H9 (cell line): ENCODE measurements around the gene ETV5. TPM values are rescaled to one million over a fixed set of nuclear protein-coding genes. Genes with fewer than 3 reads are reported as not detected.

Experiments used
- DNase-seq: peaks from one replicate; pipeline ENCODE4 v3.0.0-alpha.2; 2017
- H2AFZ ChIP-seq: one replicate; pipeline ENCODE4 v1.6.1; 2013; ENCODE audit warnings: mild to moderate bottlenecking, low read length, control low read depth, moderate library complexity
- H2AK5ac ChIP-seq: 2 replicates; pipeline ENCODE4 v1.6.1; 2013; ENCODE audit warnings: low read length, control low read depth, mixed read lengths; ENCODE audit not compliant: insufficient read length
- H2BK120ac ChIP-seq: one replicate; pipeline ENCODE4 v1.6.1; 2013; ENCODE audit warnings: low read depth, mild to moderate bottlenecking, low read length, control low read depth, inconsistent platforms; ENCODE audit not compliant: poor library complexity, severe bottlenecking
- H2BK12ac ChIP-seq: 2 replicates; pipeline ENCODE4 v1.6.1; 2013; ENCODE audit warnings: low read length, control low read depth, mixed read lengths, low read depth; ENCODE audit not compliant: insufficient read length
- H2BK15ac ChIP-seq: 2 replicates; pipeline ENCODE4 v1.6.1; 2013; ENCODE audit warnings: low read depth, low read length, control low read depth
- H2BK20ac ChIP-seq: one replicate; pipeline ENCODE4 v1.6.1; 2013; ENCODE audit warnings: low read depth, mild to moderate bottlenecking, low read length, control low read depth, inconsistent platforms; ENCODE audit not compliant: poor library complexity, severe bottlenecking
- H2BK5ac ChIP-seq: 2 replicates; pipeline ENCODE4 v1.6.1; 2013; ENCODE audit warnings: low read length, control low read depth, mixed read lengths; ENCODE audit not compliant: insufficient read length
- H3K14ac ChIP-seq: 2 replicates; pipeline ENCODE4 v1.6.1; 2013; ENCODE audit warnings: low read length, control low read depth; ENCODE audit not compliant: insufficient read depth
- H3K18ac ChIP-seq: 2 replicates; pipeline ENCODE4 v1.6.1; 2013; ENCODE audit warnings: low read depth, mild to moderate bottlenecking, mixed read lengths, low read length, control low read depth; ENCODE audit not compliant: insufficient read length
- H3K23ac ChIP-seq: 2 replicates; pipeline ENCODE4 v1.6.1; 2013; ENCODE audit warnings: low read length, control low read depth, mixed read lengths, low read depth; ENCODE audit not compliant: insufficient read length
- H3K23me2 ChIP-seq: 2 replicates; pipeline ENCODE4 v1.6.1; 2013; ENCODE audit warnings: low read depth, mild to moderate bottlenecking, mixed read lengths, low read length, control low read depth; ENCODE audit not compliant: insufficient read length, poor library complexity, severe bottlenecking
- H3K27ac ChIP-seq: 2 replicates; pipeline ENCODE4 v1.5.1; 2013; ENCODE audit warnings: low read length, control low read depth, mixed read lengths, low read depth; ENCODE audit not compliant: insufficient read length
- H3K27me3 ChIP-seq: 2 replicates; pipeline ENCODE4 v1.6.1; 2013; ENCODE audit warnings: low read length, control low read depth, inconsistent platforms; ENCODE audit not compliant: insufficient read depth
- H3K4ac ChIP-seq: 2 replicates; pipeline ENCODE4 v1.6.1; 2013; ENCODE audit warnings: low read depth, mild to moderate bottlenecking, control low read depth, inconsistent platforms, low read length, moderate library complexity
- H3K4me1 ChIP-seq: 2 replicates; pipeline ENCODE4 v1.6.1; 2013; ENCODE audit warnings: low read length, control low read depth, inconsistent platforms; ENCODE audit not compliant: insufficient read depth
- H3K4me2 ChIP-seq: 2 replicates; pipeline ENCODE4 v1.6.1; 2013; ENCODE audit warnings: low read length, control low read depth, mixed read lengths; ENCODE audit not compliant: insufficient read length, insufficient read depth
- H3K56ac ChIP-seq: 2 replicates; pipeline ENCODE4 v1.6.1; 2013; ENCODE audit warnings: low read depth, mild to moderate bottlenecking, mixed read lengths, low read length, control low read depth; ENCODE audit not compliant: insufficient read length
- H3K79me1 ChIP-seq: 2 replicates; pipeline ENCODE4 v1.6.1; 2013; ENCODE audit warnings: low read depth, mild to moderate bottlenecking, moderate library complexity, low read length, control low read depth, inconsistent platforms; ENCODE audit not compliant: insufficient read depth, poor library complexity, severe bottlenecking
- H3K79me2 ChIP-seq: 2 replicates; pipeline ENCODE4 v1.6.1; 2013; ENCODE audit warnings: low read length, control low read depth, inconsistent platforms; ENCODE audit not compliant: insufficient read depth
- H3K9ac ChIP-seq: 2 replicates; pipeline ENCODE4 v1.6.1; 2013; ENCODE audit warnings: low read length, control low read depth, mixed read lengths; ENCODE audit not compliant: insufficient read length; ENCODE audit errors: extremely low read depth
- H3K9me3 ChIP-seq: one replicate; pipeline ENCODE4 v1.6.1; 2013; ENCODE audit warnings: low read depth, low read length, inconsistent platforms; ENCODE audit not compliant: control insufficient read depth
- H3T11ph ChIP-seq: one replicate; pipeline ENCODE4 v1.6.1; 2013; ENCODE audit warnings: mild to moderate bottlenecking, low read length, control low read depth, inconsistent platforms
- H4K20me1 ChIP-seq: one replicate; pipeline ENCODE4 v1.6.1; 2013; ENCODE audit not compliant: control insufficient read depth, insufficient read length, insufficient read depth
- H4K5ac ChIP-seq: 2 replicates; pipeline ENCODE4 v1.6.1; 2013; ENCODE audit warnings: low read depth, mild to moderate bottlenecking, mixed read lengths, low read length, control low read depth; ENCODE audit not compliant: insufficient read length
- H4K8ac ChIP-seq: replicated peaks from 2 replicates; pipeline ENCODE4 v1.6.1; 2013; ENCODE audit warnings: low read length, control low read depth, mixed read lengths, low read depth; ENCODE audit not compliant: insufficient read length
- H4K91ac ChIP-seq: 2 replicates; pipeline ENCODE4 v1.6.1; 2013; ENCODE audit warnings: low read depth, mild to moderate bottlenecking, moderate library complexity, mixed read lengths, low read length, control low read depth; ENCODE audit not compliant: insufficient read length
- H3K27ac Mint-ChIP-seq, 3 experiments: 2 replicates in 2 of 3; 3 replicates in 1 of 3; pipeline ENCODE4 v1.8.0; 2020 to 2021; ENCODE audit warnings: mixed read lengths in 3 of 3, mild to moderate bottlenecking in 1 of 3, moderate library complexity in 1 of 3
- H3K27me3 Mint-ChIP-seq: 2 replicates; pipeline ENCODE4 v1.8.0; 2021; ENCODE audit warnings: low read depth, mild to moderate bottlenecking, moderate library complexity, mixed read lengths
- H3K36me3 Mint-ChIP-seq, 3 experiments: 2 replicates in 2 of 3; 3 replicates in 1 of 3; pipeline ENCODE4 v1.8.0; 2020 to 2021; ENCODE audit warnings: low read depth in 3 of 3, mixed read lengths in 3 of 3; ENCODE audit not compliant: insufficient read depth in 1 of 3
- H3K4me1 Mint-ChIP-seq, 2 experiments: 2 replicates each; pipeline ENCODE4 v1.8.0; 2020; ENCODE audit warnings: mixed read lengths in 2 of 2
- H3K4me3 Mint-ChIP-seq, 2 experiments: 2 replicates in 1 of 2; 3 replicates in 1 of 2; pipeline ENCODE4 v1.8.0; 2020 to 2021; ENCODE audit warnings: mild to moderate bottlenecking in 2 of 2, mixed read lengths in 2 of 2, moderate library complexity in 1 of 2
- H3K9me3 Mint-ChIP-seq, 2 experiments: 2 replicates in 1 of 2; 3 replicates in 1 of 2; pipeline ENCODE4 v1.8.0; 2020; ENCODE audit warnings: mild to moderate bottlenecking in 2 of 2, mixed read lengths in 2 of 2, moderate library complexity in 1 of 2
- WGBS: extraction: QIAGEN DNeasy Blood & Tissue Kit; methylation state at CpG from one replicate; pipeline ENCODE4 v1.1.7; 2013; ENCODE audit warnings: missing lambda C conversion rate, low lambda C conversion rate, mixed read lengths; ENCODE audit not compliant: insufficient read length; ENCODE audit errors: extremely low coverage; 5-methylcytosine and 5-hydroxymethylcytosine counted together
- total RNA-seq: library from RNA; stranded (reverse); gene quantifications from 2 replicates; pipeline ENCODE4 v1.2.1, GENCODE V29; 2021
- TF ChIP-seq, protein P1 (sequence below): fragments of 200-600 bp; sonication (generic); conservative IDR thresholded peaks from 3 replicates; pipeline ENCODE4 v1.8.0; 2021; ENCODE audit warnings: antibody characterized with exemption, mild to moderate bottlenecking

Gene ETV5
- total RNA-seq, 1 experiment from 2014 or later, result 7.7 TPM

DNA sequence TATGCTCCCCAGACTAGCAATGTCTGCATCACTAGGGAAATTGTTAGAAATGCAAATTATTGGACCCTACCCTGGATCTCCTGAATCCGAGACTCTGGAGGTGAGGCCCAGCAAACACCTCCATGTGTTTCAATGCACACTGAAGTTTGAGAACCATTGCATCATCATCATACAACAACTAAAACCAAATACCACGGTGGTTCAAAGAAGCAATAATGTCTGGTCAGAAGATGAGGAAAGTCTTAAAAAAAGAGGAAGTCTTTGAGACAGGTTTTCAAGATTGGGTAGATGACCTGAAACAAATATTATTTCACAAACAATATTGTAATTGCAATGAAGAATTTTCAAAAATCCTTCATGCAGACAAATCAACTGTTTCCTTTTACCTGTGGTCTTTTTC lies 110.8 kb downstream of the ETV5 start:
- no peak for DNase-seq
- Mint-ChIP-seq H3K27me3 (peaks cover 18% of the 10 kb centered on the region), H3K36me3 (no peaks in the 10 kb centered on the region), H3K4me3 (no peak overlapping the region), H3K4me1 (peaks cover 4% of the 10 kb centered on the region in 2 experiments; a peak in 3 of 4 replicates), H3K9me3 (no peaks in the 10 kb centered on the region), H3K27ac (no peak overlapping the region)
- no peak overlapping the region for H2BK15ac ChIP-seq
- no peak overlapping the region for H3K27ac ChIP-seq
- H3K4me2 ChIP-seq, result no peak overlapping the region
- no peak overlapping the region for H3T11ph ChIP-seq
- H2BK120ac ChIP-seq, result no peak overlapping the region
- H4K20me1 ChIP-seq, result no peaks in the 10 kb centered on the region
- no peaks in the 10 kb centered on the region for H3K9me3 ChIP-seq
- no peaks in the 10 kb centered on the region for H3K23me2 ChIP-seq
- H4K91ac ChIP-seq, result no peak overlapping the region
- H4K8ac ChIP-seq, result no peak overlapping the region
- H2AFZ ChIP-seq, result no peak overlapping the region
- no peak overlapping the region for H2BK5ac ChIP-seq
- H3K56ac ChIP-seq, result no peak overlapping the region
- H2BK12ac ChIP-seq, result no peak overlapping the region
- no peak overlapping the region for H4K5ac ChIP-seq
- no peak overlapping the region for H3K14ac ChIP-seq
- no peaks in the 10 kb centered on the region for H3K4me1 ChIP-seq
- H3K4ac ChIP-seq, result no peak overlapping the region
- TF ChIP-seq, protein P1, sequence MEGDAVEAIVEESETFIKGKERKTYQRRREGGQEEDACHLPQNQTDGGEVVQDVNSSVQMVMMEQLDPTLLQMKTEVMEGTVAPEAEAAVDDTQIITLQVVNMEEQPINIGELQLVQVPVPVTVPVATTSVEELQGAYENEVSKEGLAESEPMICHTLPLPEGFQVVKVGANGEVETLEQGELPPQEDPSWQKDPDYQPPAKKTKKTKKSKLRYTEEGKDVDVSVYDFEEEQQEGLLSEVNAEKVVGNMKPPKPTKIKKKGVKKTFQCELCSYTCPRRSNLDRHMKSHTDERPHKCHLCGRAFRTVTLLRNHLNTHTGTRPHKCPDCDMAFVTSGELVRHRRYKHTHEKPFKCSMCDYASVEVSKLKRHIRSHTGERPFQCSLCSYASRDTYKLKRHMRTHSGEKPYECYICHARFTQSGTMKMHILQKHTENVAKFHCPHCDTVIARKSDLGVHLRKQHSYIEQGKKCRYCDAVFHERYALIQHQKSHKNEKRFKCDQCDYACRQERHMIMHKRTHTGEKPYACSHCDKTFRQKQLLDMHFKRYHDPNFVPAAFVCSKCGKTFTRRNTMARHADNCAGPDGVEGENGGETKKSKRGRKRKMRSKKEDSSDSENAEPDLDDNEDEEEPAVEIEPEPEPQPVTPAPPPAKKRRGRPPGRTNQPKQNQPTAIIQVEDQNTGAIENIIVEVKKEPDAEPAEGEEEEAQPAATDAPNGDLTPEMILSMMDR, result no peak
- H3K23ac ChIP-seq, result no peak overlapping the region
- H2AK5ac ChIP-seq, result no peak overlapping the region
- no peaks in the 10 kb centered on the region for H3K27me3 ChIP-seq
- no peak overlapping the region for H3K9ac ChIP-seq
- no peak overlapping the region for H3K18ac ChIP-seq
- H3K79me2 ChIP-seq, result no peaks in the 10 kb centered on the region
- no peak overlapping the region for H2BK20ac ChIP-seq
- no CpG with 5 or more reads among the region's 2 CpGs for WGBS
- no peaks in the 10 kb centered on the region for H3K79me1 ChIP-seq
